Measurements from ENCODE around the gene KNOP1.
"Not testable (repeated sequence)": the region's sequence is repeated elsewhere in the genome, so short reads cannot be mapped to it uniquely, and the experiment has no call there.

The KNOP1 gene

DNA sequence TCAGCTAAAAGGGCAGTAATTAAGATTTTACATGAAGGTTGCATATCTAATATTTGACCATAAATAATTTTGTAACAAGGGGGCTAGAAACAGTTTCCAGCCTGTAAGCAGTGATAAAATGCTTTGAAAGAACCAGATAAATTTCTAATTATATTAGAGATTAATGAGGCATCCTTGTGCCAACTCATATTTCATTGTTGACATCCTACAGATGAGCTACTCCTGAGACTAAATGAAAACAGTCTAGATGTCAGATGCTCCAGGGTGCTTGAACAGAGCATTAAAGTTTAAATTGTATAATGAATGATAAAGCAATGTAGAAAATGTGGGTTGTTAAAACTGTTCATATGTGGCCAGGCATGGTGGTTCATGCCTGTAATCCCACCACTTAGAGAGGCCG, 23.3 kb upstream of the KNOP1 start:
- DNase-seq, result no peak

DNA sequence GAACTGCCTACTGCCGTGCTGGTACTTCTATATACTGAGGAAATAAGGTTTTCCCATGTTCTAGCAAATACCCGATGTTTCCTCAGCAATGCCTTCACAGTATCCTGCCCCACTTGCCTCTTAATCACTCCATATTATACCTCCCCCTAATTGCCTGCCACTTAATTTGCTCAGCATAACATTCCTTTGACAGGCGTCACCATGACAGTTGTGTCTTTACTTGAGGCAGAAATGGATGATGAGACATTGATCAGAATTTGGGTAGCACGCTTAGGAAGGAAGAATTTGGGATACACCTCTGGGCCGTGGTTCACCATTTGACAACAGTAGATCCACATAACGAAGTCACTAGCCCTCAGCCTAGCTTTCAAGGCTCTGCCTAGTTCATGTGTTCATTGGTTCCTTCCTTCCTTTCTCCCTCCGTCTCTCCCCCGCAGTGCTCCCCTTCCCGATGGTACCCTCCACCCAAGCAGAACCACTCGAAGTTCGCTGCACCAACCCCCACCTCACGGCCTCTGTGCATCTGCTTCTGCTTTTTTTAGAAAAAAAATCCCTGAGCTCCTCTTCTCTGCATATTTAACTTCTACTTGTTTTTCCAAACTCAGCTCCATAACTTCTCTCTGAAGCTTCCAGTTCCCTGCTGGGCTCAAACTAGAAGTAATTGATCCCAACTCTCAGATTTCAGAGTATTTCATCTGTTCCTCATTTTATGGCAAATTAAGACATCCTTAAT, 19.4 kb upstream of the KNOP1 start:
- DNase-seq, result no peak

DNA sequence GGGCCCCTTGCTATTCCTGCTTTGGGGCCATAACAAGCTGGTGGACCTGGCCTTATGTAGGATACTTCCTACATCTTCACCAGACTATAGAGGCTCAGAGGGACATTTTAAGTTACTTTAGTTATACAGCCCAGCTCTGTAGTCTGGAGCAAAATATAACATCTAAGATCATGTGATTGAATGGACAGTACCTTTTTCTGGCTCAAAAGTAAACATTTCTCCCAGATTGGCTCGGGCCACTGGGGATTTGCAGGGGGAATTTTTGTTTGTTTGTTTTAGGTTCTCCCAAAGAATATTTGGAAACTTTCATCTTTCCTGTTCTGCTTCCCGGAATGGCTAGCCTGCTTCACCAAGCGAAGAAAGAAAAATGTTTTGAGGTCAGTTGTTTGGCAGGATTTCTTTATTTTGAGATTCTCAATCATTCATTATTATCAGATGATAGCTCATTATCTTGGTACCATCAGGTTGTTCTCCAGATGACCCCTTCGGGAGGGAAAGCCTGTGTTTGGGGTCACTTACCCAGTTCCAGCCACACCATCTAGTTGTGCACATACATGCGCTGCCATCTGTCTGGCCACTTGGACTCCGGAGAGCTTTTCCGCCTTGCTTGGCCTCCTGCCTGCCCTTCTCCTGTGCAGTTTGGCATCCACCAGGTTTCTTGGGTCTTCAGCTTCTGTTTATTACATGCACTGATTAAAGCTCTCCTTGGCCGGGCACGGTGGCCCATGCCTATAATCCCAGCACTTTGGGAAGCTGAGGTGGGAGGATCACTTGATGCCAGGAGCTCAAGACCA, 17.2 kb upstream of the KNOP1 start:
- no peak for DNase-seq

DNA sequence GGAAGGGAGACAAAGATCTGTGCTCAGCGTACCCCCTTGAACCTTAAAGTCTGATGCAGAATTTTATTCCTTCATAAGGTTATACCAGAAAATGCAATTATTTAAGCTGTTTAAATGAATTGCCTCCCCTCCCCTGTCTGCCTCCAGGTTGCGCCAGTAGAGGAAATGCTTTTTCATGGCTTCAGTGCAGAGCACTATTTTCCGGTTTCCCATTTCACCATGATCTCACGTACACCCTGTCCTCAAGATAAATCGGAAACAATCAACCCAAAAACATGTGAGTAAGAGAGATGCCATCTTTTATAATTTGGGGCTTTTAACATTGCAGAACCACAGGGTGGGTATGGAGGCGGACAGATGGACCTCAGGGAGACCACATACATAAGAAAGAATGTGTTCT, 15.5 kb upstream of the KNOP1 start:
- DNase-seq, result no peak

DNA sequence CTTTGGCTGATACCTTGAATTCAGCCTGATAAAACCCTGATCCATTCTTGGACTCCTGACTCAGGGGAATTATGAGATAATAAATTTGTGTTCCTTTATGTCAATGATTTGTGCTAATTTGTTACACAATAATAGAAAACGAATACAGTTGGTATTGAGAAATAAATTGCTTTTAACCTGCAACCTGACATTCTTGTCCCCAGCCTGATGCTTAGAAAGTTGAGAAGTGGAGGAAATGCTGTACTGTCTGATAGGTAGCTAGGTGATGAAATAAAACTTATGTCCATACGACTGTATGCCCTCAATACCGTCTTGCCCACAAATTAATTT, 10.6 kb upstream of the KNOP1 start:
- no peak for DNase-seq

DNA sequence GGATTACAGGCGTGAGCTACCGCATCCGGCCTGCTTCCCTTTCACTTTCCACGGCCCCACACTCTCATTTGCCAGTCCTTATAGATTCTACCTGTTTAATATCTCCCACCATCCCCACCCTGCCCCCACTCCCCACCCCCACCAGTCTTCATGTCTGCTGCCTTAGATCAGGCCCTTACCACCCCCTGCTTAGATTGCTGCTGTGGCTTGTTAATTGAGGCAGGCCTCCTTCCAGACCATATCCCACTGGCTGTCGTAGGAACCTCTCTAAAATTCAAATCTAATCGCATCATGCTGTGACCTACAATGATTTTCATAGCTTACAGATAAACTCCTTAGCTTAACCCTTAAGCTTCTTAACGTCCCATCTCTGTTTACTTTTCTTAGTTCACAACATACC, 5.0 kb upstream of the KNOP1 start:
- DNase-seq, result no peak

DNA sequence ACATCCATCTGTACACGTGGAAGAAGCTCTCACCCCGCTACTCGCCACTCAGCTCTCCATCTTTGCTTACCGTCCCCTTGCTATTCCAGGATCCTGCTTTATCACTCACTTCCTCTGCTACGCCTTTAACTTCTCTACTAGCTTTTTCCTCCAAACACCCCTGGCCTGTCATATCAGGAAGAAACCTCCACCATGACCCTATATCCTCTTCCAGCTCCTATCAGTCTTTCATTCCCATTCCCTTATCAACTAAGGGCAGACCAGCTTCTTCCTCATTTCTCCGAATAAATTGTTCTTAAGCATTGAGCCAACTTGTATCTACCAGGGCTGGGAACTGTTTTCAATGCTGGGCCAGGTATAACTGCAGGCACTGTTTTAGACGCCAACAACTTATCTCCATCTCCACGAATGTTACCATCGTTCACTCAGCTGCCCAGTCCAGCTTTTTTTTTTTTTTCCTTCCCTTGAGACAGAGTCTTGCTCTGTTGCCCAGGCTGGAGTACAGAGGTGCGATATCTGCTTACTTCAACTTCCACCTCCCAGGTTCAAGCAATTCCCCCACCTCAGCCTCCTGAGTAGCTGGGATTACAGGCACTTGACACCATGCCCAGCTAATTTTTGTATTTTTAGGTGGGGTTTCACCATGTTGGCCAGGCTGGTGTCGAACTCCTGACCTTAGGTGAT, 4.4 kb upstream of the KNOP1 start:
- no peak for DNase-seq

DNA sequence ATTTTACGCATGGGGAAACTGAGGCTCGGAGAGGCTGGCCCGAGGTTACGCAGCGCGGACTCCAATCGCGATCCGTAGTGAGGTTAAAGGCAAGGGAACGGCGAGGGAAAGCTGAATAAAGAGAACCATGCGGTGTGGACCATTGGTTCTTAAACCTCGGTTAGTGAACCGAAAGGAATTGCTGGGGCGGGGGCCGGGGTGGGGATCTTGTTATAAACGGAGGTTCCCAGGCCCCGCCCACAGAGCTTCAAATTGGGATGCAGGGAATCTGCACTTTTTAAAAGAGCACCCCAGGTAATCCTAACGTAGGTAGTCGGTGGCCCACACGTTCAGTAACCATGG, 568 bp upstream of the KNOP1 start:
- no peak for DNase-seq

DNA sequence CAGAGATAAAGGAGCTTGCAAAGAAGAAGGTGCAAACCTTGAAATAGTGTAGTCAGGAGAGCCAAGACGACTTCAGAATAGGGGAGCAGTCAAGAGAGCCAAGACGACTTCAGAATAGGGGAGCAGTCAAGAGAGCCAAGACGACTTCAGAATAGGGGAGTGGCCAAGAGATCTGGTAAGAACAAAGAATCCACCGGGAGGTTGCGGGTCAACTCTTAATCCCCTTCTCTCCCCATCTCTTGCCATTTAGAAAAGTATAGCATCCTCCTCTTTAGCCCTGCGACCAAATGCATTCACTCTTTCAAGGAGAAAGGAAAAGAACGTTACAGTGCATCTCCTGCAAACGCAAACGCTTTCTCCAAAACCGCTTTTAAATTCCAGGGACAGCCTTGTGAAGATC, 713 bp downstream of the KNOP1 start:
- no peak for DNase-seq

DNA sequence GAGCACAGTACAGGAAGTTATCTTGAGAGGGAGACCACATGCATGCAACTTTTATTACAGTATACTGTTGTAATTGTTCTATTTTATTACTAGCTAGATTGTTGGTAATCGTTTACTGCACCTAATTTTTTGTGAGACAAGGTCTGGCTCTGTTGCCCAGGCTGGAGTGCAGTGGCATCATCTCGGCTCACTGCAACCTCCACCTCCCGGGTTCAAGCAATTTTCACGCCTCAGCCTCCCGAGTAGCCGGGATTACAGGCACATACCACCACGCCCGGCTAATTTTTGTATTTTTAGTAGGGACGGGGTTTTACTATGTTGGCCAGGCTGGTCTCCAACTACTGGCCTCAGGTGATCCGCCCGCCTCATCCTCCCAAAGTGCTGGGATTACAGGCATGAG, 1.3 kb downstream of the KNOP1 start:
- not testable (repeated sequence) for DNase-seq

DNA sequence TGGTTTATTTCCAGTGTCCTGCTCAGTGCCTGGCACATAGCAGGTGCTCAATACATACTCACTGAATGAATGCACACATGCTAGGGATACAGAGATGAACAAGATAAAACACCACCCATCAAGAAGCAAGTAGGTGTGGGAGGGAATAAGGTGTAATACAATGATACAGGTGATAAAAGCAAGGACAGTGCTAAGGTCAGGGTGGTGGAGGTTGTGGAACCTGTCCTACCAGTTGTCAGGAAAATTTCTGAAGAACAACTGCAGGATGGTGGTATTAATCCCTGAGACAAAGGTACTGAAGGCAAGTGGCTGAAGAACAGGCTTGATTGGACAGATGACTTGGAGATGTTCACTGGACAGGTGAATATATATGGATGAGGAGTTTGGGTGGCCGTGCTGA, 1.8 kb downstream of the KNOP1 start:
- DNase-seq, result no peak

DNA sequence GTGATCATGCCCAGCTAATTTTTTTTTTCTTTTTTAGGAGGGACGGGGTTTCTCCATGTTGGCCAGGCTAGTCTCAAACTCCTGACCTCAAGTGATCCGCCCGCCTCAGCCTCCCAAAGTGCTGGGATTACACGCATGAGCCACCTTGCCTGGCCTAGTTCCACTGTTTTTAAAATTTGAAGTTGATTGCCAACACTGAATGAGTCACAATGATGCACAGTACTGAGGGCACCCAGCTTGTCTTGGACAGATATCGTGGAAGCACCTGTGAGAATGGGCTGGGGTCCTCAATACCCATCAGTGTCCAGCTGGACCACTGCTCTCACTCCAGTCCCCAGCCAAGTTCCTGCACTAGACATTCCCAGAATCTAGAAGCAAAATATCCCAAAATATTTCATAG, 2.5 kb downstream of the KNOP1 start:
- no peak for DNase-seq

DNA sequence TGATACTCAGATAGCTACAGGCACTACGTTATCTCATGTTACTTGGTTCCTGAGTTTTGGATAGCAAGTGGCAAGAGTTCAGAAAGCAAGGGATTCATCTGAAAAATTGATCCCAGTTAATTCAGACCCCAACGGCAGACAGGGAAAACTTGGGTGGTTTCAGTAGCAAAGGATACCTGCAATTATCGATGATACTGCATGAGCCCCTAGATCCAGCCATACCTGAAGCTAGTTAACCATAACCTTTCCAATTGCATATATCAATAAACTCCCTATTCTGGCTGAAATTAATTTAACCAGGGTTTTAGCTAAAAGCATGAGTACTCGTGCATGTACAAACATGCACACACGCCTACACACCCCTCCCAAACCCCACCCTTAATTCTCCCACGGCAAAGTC, 4.3 kb downstream of the KNOP1 start:
- DNase-seq, result no peak

DNA sequence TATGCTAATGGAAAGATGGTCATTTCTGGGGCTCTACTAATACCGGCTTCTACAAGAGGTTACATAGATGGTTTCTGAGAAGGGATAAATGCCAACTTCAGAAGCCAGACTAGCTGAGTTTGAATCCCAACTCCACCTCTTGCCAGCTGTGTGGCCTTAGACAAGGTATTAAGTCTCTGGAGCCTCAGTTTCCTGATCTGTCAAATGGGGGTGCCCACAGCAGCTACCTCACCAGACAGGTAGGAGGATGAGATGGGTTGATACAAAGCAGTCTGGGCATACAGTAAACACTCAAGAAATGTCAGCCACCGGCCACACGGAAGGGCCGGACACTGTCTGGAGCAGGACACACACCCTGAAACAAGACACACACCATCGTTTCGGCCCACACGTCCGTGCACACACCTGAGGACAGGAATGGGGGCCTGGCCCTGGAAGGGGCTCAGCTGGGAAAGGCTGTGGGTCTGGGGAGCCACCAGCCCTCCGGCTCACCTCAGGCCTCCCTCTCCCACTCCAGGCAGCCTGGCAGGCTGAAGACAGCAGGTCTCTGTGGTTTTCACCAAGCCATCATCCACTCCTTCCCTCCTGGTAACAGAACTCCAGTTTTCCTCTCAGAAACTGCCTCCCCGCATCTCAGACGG, 5.5 kb downstream of the KNOP1 start:
- no peak for DNase-seq

DNA sequence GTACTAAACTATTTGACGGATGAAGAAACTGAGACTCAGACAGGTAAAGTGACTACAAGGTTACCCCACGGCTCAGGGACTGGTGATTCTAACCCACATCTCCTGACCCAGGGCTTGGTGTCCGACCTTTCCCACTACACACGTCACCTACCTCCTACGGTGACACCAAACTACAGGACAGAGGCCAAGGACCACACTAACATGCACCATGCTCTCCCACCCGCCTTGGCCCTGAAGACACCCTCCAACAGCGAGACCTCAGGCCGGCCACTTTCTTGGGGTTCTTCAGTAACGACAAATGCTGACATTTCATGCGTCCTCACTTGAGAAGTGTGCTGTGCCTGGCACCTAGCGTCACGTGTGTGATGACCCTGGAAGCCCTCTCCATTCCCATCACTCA, 6.4 kb downstream of the KNOP1 start:
- DNase-seq, result no peak

DNA sequence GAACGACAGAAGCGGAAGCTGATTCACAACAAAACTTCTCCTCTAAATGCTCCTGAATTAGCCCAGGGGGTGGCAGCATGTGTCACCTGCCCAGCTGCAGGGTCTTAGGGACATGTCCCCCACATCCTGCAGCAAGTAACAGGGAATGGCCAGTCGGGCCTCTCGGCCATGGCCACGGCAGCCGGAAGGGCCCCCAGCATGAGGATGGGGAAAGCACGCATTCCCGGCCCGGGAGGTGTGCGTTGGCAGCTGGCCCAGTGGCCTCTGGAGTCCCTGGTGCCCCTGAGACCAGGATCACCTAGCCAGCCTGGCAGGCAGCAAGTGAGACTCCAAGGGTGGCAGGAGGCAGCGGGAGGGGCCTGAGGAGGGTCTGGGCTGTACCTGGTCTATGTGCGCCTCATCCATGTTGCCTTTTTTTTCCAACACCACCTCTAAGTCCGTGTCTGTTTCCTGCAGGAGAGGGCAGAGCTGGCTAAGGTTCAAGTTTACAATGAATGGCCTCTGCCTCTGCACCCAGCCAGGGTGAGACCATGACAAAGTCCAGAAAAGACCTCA, 7.0 kb downstream of the KNOP1 start:
- DNase-seq, result no peak

DNA sequence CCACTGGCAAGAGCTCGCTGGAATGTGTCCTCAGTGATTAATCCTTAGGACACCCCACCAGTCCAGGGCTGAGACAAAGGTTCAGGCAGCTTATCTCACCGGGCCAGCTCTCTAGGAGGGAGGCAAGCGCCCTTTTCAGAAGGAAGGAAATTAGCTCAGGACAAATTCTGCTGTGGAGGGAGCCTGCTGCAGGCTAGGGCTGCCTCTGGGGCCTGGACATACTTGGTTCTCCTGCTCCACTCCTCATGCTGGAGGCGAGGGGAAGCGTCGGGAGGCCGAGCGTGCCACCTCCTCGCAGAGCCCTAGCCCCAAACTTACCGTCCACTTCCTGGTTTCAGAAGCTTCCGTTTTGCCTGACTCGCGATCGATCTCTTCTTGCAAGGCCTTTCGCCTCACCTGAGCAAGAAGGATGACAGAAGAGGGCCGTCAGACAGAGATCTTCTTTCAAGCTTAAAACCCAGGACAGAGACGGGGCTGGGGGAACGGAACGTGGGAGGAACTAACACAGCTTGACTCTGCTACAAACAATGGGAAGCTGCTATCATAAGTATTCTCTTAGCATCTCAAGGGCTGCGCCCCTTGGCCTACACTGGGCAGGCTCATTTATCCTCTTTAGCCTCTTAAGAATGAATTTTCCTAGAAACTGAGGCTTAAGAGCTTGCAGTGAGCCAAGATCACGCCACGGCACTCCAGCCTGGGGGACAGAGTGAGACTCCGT, 7.7 kb downstream of the KNOP1 start:
- DNase-seq, result no peak

DNA sequence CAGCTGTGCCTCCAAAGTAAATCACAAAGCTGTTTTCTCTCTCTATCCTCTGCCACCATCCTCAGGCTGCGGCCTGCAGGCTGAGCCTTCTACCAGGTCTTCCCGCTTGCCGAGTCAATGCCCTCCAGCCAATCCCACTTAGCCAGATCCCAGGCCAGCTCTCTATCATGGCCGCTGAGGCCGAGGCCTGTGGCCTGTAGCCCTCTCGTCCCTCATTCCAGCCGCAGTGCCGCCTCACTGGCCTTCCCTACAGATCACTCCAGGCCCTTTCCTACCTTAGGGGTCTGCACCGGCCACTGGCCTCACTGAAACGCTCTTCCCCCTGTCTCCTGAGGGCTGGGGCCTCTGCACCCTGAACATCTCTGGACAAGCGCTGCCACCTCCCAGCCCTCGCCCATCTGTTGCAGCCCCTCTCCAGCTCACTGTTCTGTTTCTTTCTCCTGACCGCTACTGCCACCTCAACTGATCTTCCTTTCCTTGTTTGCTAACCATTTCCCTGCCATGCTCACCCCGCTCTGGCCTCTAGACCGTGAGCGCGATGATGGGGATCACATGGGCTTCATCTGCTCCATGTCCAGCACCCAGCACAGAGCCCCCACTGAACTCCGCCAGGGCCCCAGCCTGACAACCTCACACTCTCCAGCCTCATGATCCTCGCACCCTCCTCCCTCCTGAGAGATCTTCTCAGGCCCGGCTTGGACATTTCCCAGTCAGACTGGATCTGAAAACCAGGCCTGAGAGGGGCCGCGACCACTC, 8.5 kb downstream of the KNOP1 start:
- DNase-seq, result no peak

DNA sequence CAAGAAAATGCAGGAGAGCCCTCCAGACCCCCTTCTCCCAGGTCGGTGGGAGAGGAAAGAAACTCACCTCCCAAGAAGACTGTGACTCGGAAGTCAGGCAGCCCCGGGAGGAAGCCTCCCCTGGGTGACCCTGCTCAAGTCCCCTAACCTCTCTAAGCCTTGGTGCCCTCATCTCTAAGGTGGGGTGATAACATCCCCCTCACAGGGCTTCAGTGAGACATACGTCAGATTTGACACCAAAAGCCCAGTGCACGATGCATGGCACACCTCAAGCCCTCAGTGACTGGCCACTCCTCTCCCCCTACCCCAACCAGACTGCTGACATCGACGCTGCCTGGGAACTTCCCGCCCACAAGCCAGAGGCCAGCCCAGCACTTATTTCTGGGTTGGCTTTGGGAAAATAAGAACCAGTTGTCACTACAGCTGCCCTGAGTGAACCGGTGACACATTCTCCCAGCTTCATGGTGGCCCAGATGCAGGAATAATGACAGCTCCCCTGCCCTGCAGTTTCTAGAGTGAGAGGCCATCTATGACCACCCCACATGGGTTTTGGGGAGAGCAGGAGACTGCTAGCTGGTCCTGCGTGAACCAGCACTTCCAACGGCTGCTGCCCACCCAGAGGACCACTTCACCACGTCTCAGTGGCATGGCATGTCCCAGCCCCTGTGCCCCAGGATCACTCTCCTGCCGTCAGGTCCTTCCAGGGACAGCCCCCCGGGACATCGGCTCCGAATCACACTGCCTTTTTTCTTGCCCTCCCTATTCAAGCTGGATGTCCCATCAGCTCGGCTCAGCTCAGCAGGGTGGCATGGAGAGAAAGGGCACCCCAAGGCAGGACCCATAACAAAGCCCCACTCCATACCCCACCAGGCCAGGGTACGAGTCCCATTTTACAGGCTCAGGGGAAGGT, 9.5 kb downstream of the KNOP1 start:
- no peak for DNase-seq

DNA sequence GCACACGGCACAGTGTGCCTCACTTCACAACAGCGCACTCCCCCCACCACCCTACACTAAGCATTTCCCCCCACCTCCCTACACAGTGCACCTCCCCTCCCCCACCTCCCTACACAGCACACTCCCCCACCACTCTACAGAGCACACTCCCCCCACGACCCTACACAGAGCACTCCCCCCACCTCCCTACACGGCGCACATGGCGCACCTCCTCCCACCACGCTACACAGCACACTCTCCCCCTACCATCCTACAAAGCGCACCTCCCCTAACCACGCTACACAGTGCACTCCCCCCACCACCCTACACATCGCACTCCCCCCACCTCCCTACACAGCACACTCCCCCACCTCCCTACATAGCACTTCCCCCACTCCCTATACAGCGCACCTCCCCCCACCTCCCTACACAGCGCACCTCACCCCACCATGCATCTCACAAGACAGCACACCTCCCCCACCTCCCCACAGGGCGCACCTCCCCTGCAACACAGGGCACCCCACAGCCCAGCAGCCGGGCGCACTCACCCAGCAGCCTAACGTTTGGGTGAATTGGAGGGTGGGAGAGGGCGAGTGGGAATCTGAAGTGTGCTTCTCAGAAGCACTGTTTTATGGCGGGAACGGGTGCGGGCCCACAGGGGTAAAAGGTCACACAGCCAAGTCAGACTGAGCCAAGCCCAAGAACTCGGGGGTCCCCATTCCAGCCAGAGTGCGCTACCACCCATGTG, 10.3 kb downstream of the KNOP1 start:
- DNase-seq, result no peak
